Stromal cell of bone marrow (primary cell): ENCODE data around the gene PPAT.
A peak's percentile ranks its signal among the peaks of the same experiment; 100 is the strongest.

Experiments used
- DNase-seq: peaks from one replicate; pipeline ENCODE4 v3.0.0-alpha.2; 2012; ENCODE audit warnings: low read depth

PPAT gene

DNA sequence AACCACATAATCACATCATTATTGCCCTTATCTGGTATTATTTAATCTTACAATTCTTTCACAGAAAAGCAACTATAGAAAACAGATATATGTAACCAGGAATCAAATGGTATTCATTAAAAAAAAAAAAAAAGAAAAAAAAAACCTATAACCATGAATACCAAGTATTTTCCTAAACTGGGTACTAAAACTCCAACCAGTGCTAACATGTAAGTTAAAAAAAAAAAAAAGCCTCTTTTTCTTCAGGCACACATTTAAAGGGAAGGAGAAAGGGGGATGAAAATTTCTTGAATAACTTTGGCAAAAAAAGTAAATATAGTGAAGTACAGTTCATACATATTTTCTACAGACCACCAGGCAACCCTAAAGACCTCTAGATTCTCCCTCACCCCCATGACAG lies 2.1 kb downstream of the PPAT start:
- no peak for DNase-seq

GRCh38 chr4:56430203-56430602 lies 5.2 kb downstream of the PPAT start:
- DNase-seq, result no peak

DNA sequence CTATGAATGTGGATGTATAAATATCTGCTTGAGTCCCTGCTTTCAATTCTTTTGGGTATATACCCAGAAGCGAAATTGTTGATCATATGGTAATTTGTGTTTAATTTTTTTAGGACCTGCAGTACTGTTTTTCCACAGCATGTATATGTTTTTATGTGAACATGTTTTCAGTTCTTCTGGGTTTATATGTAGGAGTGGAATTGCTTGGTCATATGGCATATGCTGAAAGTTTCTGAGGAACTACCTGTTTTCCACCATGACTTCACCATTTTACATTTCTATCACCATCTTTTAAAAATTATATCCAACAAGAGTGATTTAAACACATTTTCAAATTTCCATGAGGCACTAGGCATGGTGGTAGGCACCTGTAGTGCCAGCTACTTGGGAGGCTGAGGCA lies 8.2 kb downstream of the PPAT start:
- no peak for DNase-seq

- no peak for DNase-seq
Observed at GRCh38 chr4:56426273-56426672, 9.1 kb downstream of the PPAT start.

DNA sequence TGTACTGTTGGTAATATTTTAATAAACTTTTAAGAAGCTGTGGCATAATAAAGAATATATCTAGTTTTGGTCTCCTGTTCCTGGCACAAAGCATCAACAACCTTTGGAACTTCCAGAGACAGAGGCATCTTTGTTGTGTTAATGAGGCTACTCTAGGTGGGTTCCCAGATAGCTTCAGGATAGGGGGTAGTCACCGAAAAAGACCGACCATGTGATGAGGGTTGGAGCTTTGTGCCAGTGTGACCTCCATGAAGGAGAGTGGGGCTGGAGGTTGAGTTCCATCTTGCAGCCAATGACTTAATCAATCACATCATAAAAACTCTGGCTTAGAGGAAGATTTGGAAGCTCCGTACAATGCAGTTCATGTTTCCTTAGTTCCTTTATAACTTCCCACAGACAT lies 9.9 kb downstream of the PPAT start:
- DNase-seq, result no peak

DNA sequence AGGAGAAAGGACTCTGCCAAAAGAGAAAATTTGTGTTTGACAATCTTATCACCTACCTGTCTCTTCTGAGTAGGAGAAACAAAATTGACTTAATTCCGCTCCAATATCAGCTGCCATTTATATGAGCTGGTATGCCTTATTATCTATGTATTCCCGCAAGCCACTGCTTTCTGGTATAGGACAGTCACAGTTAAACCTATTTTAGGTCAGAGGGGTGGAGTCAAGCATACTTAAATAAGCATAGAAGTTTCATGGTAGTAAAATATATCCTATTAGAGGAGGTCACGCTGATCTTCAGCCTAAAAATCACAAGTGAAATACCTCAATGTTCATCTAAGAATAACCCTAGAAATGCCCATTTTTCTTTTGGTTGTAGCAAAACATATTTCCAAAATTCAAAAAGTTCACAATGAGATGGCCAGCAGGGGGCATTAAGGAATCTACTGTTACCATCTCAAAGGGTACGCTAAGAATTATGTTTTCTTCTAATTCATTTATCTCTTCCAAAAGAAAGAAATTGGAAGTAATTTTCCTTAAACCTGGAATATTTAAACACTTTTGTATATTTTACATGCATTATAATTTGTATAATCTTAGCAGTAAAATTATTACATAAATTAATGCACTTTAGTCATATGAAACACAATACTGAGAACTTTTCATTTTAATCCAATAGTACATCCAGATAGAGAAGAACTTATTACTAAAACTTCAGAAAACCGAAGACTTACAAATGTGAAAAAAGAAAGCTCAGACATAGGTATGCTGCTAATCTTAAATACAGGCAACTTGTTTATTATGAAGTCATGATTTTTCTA lies 10.5 kb downstream of the PPAT start:
- no peak for DNase-seq

DNA sequence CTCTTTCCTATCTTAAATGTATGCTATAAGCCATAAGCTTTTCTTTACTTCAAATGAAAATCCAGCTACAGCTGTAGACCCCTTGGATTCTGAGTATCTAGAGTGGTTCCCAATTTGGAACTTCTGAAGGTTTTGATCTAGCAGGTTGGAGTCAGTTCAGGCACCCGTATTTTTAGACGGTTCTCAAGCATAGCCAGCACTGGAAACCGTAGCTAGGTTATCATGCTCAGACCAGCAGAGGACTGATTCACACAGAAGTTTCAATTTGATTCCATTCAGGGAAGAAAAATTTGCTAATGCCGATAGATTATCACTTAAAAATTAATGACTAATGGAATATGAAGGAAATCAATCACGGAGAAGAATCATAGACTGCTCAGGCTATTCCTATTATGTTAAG lies 11.2 kb downstream of the PPAT start:
- DNase-seq, result no peak

GRCh38 chr4:56417396-56417795 lies 18.0 kb downstream of the PPAT start:
- DNase-seq, result no peak

DNA sequence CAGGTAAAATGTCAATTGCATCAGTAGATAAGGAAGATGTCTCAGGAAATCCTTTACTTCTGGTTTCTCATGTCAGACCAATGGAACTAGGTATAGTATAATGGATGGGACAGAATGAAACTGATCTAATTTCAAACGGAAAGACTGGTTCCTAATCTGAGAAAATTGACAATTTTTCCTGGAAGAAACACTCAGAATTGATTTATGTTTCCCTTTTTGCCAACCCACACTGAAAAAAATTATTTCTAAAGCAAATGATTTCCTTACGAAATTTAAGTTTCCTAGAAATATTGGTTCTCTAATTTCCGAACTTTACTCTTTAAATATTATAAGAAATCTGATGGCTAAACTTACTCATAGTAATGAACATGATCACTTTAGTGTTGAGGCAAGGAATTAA lies 19.1 kb downstream of the PPAT start:
- DNase-seq, result no peak

- DNase-seq, result peak; percentile 51
Observed at GRCh38 chr4:56414135-56414670, 21.2 kb downstream of the PPAT start.

DNA sequence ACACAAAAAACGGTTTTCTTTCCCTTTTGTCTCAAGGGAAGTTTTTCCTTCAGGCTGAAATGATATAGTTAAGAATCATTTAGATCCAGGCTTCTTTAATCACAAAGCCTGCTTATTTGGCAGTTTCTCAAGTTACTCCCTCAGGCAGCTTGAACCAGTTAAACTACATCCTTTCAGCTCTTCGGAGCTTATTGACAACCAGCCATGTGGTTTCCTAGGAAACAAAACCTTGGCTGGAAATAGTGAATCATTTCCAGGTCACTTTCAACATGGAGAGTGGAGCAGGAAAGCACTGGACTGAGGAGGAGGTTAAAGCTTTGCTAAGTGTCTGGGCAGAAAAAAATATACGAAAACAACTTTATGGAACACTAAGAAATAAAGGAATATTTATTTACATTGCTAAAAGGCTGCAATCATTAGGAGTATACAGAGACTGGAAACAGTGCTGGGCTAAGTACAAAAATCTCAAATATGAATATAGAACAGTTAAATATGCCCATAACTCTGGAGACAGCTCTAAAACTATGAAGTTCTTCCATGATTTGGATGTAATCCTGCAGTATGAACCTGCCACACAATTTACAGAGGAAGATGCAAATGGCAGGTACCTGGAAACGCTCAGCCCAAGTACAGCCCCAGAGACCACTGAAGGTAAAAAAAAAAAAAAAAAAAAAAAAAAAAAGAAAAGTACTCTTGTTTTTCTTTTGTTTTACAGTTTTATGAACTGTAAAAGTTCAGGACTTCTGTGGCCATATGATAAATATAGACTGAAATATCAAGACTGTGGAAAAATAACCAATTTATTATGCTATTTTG lies 25.0 kb downstream of the PPAT start:
- DNase-seq, result peak; percentile 99

DNA sequence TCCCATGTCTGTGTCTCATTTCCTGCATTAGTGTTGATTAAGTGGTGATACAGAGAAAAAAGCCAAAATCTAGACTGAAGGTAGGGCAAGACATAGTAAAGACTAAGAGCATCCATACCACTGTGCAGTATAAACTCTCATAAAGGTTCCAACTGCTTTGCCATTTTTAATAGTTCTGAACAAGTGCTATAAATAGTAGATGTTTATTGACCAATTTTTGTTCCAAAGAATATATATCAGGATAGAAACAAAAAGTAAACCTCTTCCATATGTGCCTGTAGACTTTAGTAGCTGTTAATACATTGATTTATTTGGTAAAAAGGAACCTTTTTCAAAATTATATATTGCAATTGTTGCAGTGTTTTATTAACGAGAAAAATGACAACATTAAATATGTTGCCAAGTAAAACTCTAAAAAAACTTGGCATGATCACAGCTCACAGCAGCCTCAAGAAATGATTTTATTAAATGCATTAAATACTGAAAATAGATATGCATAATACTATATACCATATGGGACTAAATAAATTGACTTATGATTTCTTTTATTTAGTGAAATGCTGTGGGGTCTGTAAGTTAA lies 25.8 kb downstream of the PPAT start:
- DNase-seq, result no peak

DNA sequence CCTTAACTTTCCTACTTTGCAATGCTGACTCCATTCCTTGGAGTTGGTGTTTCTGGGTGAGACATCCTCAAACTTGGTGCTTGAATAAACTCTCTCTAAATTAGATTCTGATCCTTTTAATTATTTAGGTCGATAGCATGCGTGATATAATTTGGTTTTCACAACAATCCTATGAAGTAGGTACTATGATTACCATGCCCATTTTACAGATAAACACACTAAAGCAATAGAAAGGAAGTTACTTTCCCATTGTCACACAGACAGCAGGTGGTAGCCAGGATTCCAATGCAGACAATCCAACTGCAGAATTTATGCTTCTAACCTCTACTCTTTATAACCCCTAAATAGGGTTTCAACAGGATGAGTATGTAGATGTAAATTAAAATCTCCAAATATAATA lies 26.4 kb downstream of the PPAT start:
- DNase-seq, result no peak

- DNase-seq, result no peak
Observed at GRCh38 chr4:56406151-56406550, 29.3 kb downstream of the PPAT start.

DNA sequence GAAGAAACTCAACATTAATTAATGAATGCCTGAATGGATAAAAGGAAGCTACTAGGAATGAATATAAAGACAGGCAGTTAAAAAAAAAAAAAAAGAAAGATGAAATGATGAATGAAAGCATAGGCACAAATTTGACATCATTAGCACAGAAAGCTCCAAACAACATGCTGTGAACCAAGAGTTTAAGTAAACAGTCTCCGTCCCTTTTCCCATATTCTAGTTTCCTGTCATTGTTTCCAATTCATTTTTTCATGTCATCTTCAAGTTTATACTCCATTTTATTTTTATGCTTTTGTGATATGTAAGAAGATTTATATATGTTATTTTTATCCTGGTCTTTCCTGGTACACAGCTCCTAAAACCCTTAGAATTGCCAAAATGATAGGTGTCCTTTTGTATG lies 30.4 kb downstream of the PPAT start:
- no peak for DNase-seq

DNA sequence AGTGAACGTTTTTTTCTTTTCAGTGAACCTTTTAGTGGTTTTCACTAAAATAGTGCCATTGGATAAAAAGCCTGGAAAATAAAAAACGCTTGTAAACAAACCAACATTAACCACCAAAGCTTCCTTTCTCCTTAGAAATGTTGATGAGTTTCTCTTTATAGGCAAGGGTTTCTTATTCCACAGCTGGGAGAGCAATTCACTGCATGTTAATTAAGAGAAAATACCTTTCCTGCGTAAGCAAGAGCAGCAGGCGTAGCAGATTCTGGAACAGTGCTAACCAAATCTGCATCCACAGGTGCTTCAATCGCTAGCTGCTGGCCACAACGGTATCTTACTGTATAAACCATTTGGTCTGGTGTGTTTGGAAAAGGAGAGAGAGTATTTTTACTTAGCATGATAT lies 34.9 kb downstream of the PPAT start:
- DNase-seq, result no peak

DNA sequence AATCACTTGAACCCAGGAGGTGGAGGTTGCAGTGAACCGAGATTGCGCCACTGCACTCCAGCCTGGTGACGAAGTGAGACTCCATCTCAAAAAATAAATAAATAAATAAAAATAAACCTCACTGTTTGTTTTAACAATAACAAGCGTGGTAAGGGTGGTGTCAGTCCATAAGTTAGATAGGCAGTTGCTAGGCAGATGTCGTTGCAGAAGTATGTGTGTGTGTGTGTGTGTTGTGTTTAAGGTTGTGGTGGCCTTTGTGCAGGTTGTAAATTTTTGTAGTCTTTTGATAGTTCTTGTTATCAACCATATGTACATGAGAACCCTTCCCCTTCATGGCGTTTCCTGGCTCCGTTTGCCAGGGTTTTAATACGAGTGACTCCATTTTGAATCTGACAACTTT lies 44.1 kb downstream of the PPAT start:
- no peak for DNase-seq

DNA sequence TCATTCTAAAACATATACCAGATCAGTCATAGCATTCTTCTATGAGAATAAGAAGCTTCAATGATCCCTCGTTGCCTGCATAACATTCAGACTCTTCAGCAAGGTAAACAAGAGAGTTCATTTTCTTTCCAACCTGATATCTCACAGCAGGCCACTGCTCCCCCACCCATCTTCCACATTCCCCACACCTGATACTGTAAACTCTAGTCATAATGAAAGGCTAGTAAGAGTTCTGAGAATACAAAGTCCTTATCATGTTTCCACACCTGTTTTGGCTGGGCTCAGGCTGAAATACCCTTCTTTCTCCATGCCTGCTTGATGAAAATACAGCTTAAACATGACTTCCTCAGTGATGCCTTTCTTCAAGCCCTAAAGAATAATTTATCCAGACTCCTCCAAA lies 45.9 kb downstream of the PPAT start:
- DNase-seq, result no peak

DNA sequence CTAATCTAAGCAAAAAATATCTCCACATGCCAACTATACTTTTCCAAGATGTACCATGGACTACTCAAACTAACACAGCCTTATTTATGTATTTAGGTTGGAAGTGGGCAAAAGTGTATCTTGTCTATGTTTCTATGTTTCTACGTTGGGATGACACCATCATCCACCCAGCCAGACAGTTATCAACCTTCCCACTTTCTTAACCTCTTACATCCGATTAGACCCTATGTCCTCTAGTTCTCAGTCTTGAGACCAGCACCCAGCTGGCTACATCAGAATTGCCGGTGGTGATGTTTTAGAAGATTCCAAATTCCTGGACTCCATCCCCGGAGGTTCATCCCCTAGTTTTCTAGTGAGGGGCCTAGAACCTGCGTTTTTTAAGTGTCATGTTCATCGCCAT lies 47.1 kb downstream of the PPAT start:
- DNase-seq, result no peak

- DNase-seq, result peak; percentile 87
Observed at GRCh38 chr4:56387023-56388001, 48.1 kb downstream of the PPAT start, which contains the start of gene AASDH. TSS of gene AASDH (minus strand) at chr4:56387491. CDS start at chr4:56384299, 3,192 bp downstream.

DNA sequence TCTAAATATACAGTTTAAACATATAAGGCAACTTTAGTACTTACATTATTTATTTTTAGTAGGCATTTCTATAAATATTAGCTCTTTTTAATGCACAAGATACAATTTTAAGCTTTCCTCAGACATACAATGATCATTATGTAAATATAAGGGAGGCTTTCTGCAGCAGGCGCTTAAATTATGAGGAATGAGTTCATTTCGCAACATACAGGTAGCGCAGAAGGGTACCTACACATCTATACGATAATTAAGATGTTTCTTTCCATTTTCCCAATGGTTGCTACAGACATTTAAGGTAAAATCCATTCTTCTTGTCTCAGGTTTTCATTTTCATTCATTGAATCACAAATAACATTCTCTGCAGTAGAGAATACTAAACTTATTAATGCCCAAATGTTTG lies 49.3 kb downstream of the PPAT start:
- DNase-seq, result no peak

- DNase-seq, result no peak
Observed at GRCh38 chr4:56375458-56375857, 60.0 kb downstream of the PPAT start.
